HG02678 (cell line): ENCODE data around the gene SPACDR.
"Not testable (repeated sequence)": the region's sequence is repeated elsewhere in the genome, so short reads cannot be mapped to it uniquely, and the experiment has no call there.

Experiments used
- ATAC-seq: cut with Tn5 transposase; IDR thresholded peaks from one replicate; pipeline ENCODE4 v1.9.1; 2021; ENCODE audit warnings: mild to moderate bottlenecking, moderate library complexity; ENCODE audit not compliant: unreplicated experiment

The SPACDR gene, protein sequence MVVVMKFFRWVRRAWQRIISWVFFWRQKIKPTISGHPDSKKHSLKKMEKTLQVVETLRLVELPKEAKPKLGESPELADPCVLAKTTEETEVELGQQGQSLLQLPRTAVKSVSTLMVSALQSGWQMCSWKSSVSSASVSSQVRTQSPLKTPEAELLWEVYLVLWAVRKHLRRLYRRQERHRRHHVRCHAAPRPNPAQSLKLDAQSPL

DNA sequence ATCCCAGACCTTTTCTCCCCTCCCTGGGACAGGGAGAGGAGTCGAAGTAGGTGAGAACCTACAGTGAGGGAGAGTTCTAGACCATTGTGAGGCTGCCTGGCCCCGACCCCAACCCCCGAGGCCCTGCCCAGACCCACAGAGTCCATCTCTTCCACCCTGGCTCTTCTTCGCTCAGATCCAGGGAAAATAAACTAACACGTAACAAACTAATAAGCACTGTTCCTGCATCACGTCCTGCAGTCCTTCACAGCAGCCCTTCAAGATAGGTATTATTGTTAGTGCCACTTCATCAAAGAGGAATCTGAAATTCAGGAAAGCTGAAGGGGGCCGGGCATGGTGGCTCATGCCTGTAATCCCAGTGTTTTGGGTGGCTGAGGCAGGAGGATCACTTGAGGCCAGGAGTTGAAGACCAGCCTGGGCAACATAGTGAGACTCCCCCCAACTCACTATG, at the start of gene SPACDR:
Gene SPACDR (minus strand): TSS at position 51 of the 451 bp plus-strand sequence. CDS start 235 bp downstream, outside the sequence.
- ATAC-seq = no peak

DNA sequence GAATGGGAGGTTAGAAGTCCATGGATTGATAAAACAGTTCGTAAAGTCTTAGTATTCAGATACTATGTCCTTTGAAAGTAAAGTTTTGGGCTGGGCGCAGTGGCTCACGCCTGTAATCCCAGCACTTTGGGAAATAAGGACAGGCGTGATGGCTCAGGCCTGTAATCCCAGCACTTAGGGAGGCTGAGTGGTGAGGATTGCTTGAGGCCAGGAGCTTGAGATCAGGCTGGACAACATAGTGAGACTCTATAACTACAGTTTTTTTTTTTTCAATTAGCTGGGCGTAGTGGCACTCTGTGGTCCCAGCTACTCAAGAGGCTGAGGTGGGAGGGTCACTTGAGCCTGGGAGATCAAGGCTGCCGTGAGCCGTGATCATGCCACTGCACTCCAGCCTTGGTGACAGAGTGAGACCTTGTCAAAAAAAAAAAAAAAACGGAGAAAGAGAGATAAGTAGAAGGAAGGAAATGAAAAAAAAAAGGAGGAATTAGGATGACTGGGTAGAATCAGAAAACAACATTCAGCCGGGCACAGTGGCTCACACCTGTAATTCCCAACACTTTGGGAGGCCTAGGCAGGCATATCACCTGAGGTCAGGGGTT, 49.3 kb upstream of the SPACDR start:
- ATAC-seq = no peak

DNA sequence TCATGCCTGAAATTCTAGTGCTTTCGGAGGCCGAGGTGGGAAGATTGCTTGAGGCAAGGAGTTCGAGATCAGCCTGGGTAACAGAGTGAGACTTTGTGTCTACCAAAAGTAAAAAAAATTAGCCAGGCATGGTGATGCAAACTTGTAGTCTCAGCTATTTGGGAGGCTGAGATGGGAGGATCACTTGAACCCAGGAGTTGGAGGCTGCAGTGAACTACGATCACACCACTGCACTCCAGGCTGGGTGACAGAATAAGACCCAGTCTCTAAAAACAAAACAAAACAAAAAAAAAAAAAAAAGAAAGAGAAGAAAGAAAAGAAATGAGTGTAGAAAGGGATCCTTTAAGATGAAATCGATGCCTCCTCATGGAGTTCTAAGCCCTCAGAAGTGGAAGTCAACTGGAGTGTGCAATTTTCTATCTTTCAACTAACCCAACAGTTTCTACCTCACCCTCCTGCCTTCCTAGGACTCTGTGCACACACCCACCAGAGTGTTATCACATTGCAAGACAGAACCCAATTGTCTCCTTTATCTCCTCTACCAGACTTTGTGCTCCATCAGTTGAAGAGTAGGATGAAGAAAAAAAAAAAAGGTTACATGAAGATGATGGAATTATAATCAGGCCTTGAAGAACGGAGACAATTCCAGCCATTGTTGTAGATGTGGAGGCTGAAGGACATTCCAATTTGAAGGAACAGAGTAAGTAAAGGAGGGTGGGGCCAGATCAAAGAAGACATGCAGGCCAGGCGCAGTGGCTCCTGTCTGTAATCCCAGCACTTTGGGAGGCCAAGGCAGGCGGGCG, 46.6 kb upstream of the SPACDR start:
- no peak for ATAC-seq

DNA sequence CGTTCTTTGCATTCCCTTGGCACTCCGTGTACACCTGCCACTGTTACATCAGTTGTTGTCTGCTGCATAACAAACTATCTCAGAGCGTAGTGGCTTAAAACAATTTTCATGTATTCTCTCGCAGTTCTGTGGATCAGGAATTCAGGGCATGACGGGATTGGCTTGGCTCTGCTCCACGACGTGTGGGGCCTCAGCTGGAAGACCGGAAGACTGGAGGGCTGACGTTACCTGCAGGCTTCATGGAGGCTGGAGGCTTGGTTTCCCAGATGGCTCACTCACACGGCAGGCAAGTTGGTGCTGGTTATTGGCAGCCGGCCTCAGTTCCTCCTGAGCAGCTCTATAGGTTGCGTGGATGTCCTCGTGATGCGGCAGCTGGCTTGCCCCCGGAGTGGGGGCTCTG, 45.2 kb upstream of the SPACDR start:
- no peak for ATAC-seq

DNA sequence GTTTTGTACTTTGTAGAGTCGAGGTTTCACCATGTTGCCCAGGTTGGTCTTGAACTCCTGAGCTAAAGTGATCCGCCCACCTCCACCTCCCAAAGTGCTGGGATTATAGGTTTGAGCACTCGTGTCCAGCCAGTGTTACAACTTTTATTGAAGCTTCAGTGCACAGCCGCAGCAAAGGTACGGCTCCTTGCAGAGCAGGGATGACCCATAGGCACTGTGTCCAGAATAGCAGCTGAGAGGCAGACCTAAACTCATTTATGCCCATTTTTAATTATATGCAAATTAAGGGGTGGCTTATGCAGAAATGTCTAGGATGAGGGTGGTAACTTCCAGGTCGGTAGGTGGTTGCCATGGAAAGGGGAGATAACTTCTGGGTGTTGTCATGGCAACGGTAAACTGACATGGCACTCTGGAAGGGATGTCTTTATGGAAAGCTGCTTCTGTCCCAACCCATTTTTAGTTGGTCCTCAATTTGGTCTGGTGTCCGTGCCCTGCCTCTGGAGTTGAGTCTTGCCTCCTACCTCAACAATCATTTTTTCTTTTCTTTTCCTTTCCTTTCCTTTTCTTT, 42.4 kb upstream of the SPACDR start:
- ATAC-seq = no peak

DNA sequence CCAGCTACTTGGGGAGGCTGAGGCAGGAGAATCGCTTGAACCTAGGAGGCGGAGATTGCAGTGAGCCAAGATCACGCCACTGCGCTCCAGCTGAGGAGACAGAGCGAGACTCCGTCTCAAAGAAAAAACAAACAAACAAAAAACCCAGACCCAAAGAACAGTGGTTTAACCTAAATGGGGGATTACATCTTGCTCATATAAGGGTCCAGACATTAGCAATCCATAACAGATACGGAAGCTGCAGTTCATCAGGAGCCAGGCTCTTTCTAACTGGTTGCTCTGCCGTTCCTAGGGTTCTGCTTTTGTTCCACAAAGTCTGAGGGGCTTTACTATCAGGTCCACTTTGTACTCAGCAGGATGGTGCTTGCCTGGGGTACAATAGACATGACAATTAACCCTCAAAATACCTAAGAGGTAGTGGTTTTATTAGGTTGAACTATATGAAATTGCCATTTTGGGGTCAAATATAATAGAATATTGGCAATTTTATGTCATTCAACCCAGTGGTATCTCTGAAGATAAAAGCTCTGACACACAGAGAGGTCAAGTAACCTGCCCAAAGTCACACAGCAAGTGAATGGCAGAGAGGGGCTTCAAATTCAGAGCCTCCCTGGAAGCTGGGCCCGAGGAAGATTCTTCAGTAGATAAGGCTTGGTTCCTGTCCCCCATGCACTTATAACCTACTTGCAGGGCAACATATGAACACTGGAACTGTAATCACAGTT, 41.0 kb upstream of the SPACDR start:
- ATAC-seq = no peak

DNA sequence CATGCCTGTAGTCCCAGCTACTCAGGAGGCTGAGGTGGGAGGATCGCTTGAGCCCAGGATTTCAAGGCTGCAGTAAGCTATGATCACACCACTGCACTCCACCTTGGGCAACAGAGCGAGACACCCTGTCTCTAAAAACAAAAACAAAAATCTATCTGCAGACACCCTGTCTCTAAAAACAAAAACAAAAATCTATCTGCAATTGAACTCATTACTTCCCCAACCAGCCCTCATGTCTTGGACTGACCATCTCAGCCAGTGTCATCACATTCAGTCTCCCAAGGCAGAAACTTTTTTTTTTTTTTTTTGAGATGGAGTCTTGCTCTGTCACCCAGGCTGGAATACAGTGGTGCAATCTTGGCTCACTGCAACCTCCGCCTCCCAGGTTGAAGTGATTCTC, 40.0 kb upstream of the SPACDR start:
- ATAC-seq = not testable (repeated sequence)

DNA sequence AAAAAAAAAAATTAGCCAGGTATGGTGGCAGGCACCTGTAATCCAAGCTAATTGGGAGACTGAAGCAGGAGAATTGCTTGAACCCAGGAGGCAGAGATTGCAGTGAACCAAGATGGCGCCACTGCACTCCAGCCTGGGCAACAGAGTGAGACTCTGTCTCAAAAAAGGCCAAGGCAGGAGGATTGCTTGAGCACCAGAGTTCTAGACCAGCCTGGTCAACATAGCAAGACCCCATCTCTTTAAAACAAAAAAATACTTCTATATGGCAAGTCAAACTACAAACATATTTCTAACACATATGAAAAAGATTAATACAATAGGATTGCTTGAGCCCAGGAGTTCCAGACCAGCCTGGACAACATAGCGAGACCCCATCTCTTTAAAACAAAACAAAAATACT, 36.7 kb upstream of the SPACDR start:
- not testable (repeated sequence) for ATAC-seq

DNA sequence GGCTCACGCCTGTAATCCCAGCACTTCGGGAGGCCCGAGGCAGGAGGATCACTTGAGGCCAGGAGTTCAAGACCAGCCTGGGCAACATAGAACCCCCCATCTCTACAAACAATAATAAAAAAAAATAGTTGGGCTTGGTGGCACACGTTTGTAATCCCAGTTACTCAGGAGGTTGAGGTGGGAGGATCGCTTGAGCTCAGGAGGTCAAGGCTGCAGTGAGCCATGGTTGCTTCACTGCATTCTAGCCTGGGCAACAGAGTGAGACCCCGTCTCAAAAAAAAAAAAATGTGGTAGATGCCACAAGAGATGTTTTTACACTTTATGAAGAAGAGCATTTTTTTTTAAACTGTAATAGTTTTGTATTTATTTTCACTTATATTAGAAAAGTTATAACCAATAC, 32.4 kb upstream of the SPACDR start:
- no peak for ATAC-seq

DNA sequence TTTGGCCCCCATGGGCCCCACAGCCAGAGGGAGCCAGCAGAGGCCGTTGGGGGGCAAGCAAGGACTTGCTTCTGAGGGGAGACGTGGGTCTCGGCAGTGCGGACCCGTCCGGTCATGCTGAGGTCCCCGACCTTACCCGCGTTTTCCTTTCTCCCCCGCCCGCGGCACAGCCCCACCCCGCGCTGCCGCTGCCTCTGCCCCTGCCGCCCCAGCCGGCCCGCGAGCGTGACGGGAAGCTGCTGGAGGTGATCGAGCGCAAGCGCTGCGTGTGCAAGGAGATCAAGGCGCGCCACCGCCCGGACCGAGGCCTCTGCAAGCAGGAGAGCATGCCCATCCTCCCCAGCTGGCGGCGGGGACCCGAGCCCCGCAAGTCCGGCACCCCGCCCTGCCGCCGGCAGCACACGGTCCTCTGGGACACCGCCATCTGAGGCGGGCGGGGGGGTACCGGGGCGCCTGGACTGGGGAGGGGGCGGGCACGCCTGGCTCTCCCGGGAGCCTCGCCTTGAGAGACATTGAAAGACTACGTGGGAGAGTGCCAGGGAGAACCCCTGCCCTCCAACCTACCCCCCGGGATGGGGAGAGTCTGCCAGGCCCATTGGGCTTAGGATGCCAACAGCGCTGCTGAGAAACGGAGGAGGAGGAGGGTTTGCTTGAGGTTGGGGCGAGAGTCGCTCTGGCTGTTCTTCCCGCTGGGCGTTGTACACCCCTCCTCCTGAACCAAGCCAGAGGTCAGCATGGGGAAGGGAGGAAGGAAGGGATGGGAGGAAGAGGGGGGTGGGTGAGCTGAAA, 29.6 kb upstream of the SPACDR start:
- no peak for ATAC-seq

DNA sequence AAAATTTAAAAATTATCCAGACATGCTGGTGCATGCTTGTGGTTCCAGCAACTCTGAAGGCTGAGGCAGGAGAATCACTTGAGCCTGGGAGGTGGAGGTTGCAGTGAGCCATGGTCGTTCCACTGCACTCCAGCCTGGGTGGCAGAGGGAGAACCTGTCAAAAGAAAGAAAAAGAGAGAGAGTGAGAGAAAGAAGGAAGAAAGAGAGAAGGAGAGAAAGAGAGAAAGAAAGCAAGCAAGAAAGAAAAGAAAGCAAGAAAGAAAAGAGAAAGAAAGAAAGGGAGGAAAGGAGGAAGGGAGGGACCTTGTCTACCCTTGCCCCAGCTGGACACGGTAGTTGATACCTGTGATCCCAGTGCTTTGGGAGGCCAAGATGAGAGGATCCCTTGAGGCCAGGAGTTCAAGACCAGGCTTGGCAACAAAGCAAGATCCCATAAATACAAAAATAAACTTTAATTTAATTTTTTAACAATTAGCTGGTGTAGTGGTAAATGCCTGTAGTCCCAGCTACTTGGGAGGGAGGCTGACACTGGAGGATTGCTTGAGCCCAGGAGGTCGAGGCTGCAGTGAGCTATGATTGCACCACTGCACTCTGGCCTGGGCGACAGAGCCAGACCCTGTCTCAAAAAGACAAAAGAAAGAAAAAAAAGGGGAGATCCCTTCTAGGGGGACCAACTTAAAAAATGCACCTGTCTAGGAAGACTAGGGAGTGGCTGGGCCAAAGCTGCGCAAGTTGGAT, 28.8 kb upstream of the SPACDR start:
- ATAC-seq = no peak

DNA sequence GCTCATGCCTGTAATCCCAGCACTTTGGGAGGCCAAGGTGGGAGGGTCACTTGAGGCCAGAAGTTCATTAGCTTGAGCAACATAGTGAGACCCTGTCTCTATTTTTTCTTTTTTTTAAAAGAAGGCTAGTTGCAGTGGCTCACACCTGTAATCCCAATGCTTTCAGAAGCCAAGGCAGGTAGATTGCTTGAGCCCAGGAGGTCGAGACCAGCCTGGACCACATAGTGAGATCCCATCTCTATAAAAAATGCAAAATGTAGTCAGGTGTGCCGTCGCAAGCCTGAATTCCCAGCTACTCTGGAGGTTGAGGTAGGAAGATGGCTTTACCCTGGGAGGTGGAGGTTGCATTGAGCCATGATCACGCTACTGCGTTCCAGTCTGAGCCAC, 27.1 kb upstream of the SPACDR start:
- no peak for ATAC-seq

DNA sequence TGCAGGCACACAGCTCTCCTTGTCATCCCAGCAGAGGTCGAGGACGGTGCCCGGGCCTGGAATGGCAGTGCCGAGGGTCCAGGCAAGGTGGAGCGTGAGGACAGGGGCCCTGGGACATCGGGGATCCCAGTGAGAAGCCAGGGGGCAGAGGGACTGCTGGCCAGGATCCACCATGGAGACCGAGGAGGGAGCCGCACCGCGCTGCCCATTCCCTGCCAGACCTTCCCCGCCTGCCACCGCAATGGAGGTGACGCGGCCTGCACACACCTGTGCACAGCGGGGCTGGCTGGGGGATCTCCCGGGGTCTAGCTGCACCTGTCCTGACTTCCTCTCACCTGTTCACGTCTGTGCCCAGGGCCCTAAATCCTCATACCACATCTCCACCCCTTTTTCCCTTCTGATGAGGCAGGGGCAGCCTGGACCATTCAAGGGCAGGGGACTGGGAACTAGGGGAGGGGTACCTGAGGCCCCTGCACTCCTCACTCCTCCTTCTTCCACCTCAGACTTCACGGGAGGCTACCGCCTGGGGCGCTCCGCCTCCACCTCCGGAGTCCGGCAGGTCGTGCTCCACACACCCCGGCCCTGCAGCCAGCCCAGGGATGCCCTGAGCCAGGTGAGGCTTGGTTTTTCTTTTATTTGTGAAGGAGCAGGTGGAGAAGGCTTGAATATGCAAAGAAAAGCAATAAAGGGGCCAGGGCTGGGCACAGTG, 26.6 kb upstream of the SPACDR start:
- no peak for ATAC-seq

DNA sequence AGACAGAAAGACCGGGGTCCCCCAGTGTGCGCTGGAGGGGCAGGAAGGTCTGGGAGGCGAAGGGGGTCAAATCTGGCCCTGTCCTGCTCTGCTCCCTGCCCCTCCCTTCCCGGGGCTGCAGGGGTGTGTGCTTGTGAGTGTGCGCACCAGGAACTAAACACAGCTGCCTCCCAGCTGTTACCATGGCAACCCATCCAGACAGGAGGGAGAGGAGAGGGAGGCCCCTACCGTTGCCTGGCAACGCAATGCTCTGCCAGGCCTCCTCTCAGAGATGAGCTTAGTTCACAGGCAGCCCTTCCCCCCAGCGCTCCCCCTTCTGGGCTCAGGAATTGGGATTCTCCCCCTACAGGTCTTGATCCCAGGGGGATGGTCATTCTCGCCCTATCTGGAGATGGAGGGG, 25.8 kb upstream of the SPACDR start:
- ATAC-seq = no peak

DNA sequence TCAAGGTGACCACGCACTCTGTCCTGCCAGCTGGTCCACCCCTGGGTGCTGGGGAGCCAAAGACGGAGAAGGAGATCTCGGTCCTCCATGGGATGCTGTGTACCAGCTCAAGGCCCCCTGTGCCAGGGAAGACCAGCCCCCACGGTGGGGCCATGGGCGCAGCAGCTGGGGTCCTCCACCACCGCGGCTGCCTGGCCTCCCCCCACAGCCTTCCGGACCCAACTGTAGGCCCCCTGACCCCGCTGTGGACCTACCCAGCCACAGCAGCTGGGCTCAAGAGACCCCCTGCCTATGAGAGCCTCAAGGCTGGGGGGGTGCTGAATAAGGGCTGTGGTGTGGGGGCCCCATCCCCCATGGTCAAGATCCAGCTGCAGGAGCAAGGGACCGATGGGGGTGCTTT, 25.1 kb upstream of the SPACDR start:
- no peak for ATAC-seq

DNA sequence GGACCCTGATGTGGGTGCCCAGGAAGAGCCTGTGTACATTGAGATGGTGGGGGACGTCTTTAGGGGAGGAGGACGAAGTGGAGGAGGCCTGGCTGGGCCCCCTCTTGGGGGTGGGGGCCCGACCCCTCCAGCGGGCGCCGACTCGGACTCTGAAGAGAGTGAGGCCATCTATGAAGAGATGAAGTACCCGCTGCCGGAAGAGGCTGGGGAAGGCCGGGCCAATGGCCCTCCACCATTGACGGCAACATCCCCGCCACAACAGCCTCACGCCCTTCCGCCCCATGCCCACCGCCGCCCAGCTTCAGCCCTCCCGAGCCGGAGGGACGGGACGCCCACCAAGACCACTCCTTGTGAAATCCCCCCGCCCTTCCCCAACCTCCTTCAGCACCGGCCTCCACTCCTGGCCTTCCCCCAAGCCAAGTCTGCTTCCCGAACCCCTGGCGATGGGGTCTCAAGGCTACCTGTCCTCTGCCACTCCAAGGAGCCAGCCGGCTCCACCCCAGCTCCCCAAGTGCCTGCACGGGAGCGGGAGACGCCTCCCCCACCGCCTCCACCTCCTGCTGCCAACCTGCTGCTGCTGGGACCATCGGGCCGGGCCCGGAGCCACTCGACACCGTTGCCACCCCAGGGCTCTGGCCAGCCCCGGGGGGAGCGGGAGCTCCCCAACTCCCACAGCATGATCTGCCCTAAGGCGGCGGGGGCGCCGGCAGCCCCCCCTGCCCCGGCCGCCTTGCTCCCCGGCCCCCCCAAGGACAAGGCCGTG, 24.5 kb upstream of the SPACDR start:
- ATAC-seq = no peak

DNA sequence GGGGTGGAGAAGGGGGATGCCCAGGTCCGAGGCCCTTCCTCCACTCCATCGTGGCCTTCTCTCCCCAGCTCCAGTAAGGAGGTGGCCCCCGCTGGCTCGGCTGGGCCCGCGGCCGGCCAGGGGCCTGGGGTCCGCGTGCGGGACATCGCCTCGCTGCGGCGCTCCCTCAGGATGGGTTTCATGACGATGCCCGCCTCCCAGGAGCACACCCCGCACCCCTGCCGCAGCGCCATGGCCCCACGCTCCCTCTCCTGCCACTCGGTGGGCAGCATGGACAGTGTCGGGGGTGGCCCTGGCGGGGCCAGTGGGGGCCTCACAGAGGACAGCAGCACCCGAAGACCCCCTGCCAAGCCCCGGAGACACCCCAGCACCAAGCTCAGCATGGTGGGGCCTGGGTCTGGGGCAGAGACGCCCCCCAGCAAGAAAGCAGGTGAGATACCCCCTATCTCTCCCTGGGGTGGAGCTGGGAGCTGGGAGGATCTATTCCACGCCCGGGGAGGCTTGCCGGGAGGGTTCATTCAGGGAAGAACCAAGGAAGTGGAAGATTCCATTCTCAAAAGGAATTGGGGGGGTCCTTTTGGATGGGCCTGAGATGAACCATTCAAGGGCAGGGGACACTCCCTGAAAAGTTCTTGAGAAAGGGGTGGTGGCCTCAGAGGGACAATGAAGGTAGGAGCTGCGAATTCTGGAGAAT, 22.8 kb upstream of the SPACDR start:
- ATAC-seq = no peak
